ENCODE data around the gene DHRSX.

GRCh38 chrX:2226182-2226581, 274.6 kb downstream of the DHRSX start:
- TF ChIP-seq CTCF (IDR thresholded peaks at IDR 0.05; ENCODE audit: insufficient read depth, low read length, poor library complexity, severe bottlenecking) = no peak
- TF ChIP-seq EZH2phosphoT487 (conservative IDR thresholded peaks at IDR 0.05; ENCODE audit: low read length) = no peak

All from SU-DHL-6 (cell line).